ENCODE data around the gene DYNLRB2.

The DYNLRB2 gene

DNA sequence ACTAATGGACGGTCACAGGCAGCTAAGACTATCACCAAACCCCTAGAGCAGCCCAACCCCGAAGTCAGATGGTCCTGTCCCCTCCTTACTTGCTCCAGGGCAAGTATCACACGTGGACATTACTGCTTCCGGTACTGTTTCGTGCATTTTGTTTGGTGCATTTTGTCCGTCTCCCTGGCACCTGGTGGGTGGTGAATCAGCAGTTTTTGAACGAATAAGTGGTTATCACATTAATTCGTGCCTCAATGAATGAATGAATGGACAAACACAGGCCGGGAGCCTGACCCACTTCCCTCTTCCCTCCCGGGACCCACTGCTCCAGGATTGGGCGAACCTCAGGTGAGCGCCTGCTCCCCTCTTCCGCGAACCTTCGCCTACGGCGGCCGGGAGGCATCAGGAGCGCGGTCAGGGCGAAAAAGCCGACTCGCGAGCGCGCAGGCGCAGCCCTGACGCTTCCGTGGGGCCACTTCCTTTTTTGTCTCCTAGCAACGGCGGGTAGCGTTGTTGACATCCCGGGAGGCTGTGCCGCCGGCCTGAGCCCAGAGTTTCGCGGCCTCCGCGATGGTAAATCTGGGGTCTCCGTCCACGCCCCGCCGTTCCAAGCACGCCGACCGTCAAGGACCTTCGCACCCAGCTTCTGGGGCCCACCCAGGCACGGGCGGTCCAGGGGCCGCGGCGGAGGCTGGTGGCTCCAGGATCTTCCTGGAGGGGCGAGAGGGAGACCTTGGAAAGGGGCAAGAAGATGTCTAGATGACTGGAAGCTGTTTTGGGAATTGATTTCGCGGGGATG lies at the start of gene DYNLRB2:
TSS of gene DYNLRB2 (plus strand) at position 478 of the 790 bp plus-strand sequence. CDS start at position 562, 84 bp downstream.
- peak; percentile 85 for DNase-seq

DNA sequence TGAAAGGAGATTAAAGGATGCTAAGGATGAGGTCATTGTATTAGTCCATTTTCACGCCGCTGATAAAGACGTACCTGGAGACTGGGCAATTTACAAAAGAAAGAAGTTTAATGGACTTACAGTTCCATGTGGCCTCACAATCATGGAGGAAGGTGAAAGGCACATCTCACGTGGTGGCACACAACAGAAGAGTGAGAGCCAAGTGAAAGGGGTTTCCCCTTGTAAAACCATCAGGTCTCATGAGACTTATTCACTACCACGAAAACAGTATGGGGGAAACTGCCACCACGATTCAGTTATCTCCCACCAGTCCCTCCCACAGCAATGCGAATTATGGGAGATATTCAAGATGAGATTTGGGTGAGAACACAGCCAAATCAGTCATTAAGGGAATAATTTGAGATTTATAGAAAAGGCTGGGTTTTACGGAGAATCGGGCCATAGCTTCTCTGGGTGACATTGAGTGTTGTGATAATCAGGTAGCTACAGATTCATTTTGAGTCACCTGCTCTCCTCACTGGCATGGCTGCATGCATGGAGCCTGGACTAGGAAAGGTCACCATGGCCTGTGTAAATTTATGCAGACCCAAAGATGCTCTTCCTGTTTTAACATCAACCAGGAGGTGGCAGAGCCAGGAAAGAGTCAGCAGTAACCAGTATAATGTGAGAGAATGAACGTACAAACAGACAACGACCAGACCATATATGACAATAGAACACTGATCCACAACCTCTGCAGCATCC lies 40.5 kb upstream of the DYNLRB2 start:
- no peak for DNase-seq

DNA sequence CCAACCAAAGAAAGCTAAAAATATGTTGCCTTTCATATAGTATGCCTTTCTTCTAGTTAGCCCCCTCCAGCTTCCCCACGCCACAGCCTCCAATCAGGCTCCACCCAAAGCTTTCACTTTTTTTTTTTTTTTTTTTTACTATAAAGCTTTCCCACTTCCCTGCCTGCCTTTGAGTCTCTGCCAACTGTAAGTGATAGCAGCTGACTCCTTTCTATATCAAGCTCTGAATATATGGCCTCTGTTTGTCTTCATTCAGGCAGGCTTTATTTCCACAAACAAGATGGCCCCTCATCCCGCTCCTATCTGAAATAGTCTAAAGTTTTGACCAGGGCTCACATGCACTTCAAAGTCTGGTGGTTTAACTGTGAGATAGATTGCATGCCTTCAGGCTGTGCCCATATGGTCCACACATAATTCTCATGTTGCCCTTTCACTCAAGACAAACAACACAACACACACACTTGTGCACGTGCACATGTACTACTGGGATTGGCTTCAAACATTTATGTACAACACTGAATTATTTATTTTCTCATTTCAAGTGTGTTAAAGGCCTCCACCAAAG lies 39.8 kb upstream of the DYNLRB2 start:
- no peak for DNase-seq

DNA sequence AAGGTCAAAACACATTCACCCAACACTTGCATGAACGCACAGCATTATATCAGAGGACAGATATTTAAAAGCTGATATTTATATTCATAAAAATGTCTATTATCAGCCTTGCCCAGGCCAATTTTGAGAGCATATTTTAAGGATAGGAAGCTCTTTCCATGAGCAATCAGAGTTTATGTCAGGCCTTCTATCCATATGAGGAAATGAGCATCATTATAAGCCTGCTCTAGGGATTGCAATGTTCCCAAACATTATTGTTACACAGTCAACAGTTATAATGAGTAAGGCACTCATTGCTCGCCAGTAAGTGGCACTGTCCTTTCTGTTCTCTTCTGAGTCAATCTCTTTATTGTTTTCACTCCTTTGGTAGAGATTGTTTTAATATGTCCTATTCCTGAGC lies 37.7 kb upstream of the DYNLRB2 start:
- DNase-seq: no peak

DNA sequence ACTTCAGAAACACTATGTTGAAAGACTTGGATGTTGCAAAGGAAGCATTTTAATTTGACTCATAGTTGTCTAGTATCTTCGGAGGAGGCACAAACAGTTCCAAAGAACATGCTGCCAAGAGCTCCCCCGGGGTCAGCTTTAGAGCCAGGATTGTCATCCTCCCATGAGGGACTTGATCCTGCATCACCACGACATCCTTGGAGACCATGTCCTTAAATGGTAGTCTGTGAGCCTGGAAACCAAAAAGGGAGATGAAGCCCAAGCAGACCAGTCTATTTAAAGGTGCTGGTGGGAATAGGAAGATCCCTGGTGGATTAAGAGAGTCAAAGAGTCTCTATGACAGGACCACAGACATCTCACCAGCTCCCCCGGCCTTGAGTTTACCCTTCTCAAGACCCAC lies 33.3 kb upstream of the DYNLRB2 start:
- no peak for DNase-seq

DNA sequence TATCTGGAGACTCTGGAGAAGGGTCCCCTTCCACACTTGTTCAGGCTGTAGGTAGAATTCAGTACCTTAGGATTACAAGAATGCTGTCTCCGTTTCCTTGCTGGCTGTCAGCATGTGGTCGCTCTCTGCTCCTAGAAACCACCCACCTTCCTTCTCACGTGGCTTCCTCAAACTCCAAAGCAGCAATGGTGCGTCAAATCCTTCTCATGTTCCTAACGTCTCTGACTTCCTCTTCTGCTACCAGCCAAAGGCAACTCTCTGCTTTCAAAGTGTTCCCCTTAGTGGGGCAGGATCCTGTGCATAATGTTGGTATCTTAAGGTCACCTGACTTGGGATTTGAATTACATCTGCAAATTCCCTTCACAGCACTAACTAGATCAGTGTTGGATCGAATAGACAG lies 30.9 kb upstream of the DYNLRB2 start:
- no peak for DNase-seq

DNA sequence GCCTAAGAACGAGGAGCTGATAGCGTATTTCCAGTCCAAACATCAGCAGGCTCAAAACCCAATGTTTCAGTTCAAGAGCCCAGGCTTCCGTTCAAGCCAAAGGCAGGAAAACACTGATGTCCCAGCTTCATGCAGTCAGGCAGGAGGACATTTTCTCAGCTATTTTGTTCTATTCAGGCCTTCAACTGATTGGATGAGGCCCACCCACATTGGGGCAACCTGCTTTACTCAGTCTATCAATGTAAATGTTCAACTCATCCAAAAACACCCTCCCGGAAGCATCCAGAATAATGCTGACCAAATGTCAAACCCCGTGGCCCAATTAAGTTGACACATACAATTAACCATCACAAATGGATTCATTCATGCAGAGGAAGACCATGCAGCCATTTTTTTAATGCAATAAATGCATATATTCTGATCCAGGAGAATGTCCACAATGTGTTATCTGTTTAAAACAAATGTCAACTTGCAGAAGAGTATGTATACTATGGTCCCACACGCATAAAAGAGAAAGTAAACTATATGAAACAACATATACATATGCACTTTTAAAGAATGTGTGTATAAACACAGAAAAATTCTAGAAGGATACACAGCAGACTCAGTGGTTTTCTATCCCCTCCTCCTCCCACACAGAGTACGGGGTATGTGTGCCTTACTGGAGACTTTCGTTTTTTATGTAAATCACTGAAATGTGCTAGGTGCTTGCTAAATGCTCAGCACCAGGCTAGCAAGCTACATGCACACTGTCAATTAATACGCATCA lies 28.8 kb upstream of the DYNLRB2 start:
- no peak for DNase-seq

DNA sequence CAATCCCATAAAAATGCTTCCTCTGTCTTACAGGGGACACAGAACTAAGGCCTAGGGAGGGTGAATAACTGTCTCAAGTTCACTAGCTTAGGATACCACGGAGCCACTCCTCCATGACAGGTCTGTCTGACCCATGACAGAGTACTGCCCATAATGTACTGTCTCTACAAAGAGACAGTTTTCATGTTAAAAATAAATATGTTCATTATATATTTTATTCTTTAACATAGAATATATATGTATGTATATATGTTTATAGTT lies 28.3 kb upstream of the DYNLRB2 start:
- DNase-seq: no peak

DNA sequence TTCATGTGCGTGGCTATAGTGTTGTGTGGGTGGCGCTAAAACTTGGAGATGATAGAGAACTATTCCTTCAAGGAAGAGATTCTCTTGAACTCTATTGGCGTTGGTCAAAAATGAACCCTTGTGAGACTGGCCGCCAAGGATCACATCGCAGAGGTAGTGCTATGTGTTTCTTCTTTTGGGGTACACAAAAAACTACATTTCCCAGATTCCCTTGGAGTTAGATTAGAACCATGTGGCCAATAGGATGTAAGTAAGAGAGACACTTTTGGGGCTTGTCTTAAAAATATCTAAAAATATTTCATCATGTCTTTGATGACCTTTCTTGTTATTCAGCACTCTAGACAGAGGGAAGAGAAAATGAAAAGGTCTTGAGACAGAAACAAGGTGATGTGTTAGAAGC lies 25.4 kb upstream of the DYNLRB2 start:
- no peak for DNase-seq

DNA sequence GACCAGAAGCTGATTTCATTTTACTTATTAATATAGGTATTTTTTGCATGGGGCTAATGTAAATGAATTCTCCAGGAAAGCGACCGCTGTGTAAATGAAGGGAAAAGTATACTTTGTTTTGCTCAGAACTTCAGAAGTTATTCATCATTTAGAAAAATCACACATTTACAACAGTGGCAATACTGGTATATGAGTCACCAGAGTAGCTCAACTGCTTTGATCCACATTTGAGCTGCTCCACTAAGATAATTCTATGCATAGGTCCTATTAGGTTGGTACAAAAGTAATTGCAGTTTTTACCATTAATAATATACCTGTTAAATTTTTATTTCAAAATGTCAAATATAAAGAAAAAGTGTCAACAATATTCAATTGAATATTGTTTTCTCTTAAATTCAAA lies 22.9 kb upstream of the DYNLRB2 start:
- DNase-seq: no peak

DNA sequence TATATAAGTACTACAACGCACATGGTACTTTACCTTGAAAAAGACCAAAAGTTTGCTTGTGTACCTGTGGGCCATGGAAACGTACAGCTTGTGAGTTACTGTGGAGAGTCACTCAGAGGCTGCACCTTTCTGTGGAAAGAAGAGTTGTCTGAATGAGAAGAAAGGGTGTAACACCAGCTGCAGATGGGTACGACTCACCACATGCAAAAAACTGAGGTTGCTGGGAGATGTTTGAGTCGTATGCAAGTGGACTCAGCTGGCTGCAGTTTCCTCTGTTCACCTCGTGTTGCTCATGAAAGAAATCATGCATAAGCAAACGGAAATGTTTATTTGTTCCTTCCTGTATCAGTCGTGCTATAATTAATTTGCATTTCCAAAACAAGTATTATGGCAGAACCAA lies 22.4 kb upstream of the DYNLRB2 start:
- no peak for DNase-seq

DNA sequence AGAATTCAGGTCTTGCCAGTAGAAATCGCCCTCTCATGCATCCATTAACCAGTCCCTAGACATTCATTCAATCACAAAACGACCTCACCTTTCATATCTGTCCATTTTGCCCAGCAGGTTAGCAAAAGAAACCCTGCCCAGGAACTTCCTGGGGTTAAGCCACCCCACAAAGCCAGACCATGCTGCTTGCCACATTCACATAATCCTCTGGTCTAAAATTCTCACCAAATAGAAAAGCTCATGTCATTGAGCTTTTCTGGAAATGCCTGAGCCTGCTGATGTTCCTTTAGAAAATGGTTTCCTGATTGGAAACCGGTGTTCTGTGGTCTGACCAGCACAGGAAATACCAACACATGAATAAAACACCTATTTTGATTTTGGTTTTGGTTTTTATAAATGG lies 21.6 kb upstream of the DYNLRB2 start:
- no peak for DNase-seq

DNA sequence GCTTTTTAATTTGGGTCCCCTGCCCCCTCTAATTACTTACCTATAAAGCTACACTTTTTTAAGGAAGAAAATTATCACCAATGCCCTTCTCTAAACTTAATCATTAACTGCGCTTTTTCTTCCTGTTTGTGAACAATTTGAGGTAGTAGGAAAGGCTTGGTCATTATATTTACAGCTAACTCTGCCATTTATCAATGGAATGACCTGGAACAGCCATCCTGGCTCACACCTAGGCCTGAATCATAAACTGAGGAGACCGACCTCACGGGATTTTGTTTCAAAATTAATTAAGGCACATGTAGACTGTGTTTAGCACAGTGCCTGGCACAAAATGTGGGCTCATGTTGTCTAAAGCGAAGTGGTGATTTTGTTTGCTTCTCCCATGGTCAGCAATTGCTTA lies 15.4 kb upstream of the DYNLRB2 start:
- no peak for DNase-seq

DNA sequence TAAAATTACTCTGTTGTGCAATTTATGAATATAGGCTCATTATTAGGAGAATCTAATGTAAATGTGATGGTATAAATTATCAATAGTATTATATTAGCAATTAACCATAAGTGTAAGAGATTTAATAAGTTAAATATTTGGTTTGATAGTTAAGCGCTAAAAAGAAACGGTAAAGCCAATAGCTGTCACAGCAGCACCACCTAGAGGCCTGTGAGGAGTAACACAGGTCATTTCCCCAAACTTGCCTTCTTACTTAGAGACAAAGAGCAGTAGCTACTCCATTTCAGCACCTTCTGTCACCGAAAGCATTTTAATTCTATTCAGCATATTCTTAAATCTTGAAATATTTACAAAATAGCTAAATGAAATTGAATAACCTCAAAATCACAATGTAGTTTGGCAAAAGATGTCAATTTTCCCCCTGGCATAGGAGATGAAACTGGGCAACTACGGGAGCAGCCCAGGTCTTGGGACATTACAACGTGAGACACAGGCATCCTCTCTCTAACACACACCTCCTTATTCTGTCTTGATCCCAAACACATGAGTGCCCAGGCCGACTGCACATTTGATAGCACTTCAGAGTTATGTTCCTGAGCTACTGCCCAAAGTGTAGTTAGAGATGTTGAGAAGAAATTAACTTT lies 14.3 kb upstream of the DYNLRB2 start:
- peak; percentile 11 for DNase-seq

DNA sequence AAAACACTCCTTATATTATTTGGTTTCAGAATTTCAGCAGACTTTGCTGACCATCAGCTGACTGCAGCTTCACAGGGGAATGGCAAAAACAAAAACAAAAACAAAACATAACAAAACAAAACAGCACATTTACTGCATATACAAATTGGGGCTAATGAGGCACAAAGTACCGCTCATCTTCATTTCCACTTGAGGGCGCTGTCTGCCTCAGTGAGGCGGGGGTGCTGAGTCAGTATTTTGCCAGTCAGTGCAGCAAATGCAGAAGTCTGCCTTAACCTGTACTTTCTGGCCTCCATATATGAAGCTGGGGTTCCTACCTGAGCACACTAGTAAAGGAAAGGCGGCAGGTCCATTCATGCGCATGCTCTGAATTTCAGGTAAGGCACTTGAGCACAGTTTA lies 13.5 kb upstream of the DYNLRB2 start:
- peak; percentile 24 for DNase-seq

DNA sequence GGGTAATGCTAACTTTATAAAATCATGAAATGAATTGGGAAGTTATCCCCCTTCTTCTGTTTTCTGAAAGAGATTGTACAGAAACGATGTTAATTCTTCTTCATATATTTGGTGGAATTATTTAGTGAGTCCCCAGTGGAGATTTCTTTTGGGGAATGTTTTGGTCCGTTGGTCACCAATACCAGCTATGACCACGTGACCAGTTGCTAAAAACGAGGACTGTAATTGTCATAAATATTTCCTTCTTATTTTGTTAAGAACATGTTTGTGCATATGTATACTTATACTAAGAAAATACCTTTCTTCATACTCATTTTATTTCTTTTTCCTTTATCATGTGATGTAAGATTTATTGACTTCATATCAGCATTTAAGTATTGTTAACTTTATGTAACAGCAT lies 10.3 kb upstream of the DYNLRB2 start:
- DNase-seq: no peak

DNA sequence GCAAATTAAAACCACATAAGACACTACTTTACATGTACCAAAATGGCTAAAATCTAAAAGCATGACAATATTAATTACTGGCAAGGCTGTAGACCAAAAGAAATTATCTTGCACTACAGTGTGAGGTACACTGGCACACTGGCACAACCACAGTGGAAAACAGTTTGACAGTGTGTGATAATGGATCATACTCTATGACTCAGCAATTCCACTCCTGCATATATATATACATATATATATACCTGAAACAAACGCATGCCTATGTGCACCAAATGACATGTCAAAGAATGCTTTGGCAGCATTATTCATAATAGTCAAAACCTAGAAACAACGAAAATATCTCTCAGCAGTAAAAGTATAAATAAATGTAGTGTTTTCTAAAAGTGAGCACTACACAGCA lies 4.6 kb upstream of the DYNLRB2 start:
- no peak for DNase-seq

DNA sequence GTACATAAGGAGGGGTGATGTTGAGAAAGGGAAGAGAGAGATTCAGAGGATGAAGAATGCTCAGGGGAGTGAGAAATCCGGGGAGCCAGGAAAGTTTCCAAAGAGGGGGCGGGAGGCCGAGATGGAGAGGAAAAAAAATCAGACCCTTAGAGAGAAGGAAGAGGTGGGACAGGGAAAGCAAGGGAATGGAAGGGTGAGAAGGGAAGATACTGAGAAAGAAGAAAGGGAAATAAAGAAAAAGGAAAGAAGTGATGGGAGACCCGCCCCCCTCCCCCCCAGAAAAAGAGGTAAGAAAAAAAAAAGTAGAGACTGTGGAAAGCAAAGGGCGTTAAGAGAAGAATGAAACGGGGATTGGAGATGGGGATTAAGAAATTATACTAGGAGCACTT lies 507 bp downstream of the DYNLRB2 start:
- no peak for DNase-seq

DNA sequence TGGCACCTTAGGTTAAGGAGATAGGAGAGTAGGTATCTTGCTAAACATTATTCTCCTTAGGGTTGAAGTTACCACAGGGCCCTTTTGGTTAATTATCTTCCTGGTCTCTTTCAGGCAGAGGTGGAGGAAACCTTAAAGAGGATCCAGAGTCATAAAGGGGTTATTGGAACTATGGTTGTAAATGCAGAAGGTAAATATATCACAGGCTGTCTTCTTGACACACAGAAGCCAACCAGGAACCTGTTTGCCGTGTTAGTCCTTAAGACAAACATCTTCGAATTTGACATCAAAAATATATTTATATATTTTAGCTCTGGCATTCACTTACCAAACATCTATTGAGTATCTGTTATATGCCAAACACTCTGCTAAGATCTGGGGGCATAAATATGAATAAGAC lies 2.4 kb downstream of the DYNLRB2 start:
- no peak for DNase-seq

DNA sequence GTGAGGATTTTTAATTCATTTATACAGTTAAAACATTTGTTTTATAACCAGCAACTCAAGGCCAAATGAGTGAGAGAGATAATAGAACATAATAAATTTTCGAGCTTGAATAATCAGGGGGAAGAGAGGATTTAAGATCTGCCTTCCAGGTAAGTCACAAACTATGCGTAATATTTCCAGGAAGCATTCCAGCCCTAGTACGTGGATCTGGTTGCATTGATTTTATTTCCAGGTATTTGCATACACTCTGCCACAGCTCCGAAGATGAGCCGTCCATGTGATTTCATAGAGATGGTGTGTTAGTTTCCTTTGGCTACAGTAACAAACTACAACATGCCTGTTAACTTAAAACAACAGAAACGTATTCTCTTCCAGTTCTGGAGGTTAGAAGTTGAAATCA lies 3.5 kb downstream of the DYNLRB2 start:
- DNase-seq: no peak

DNA sequence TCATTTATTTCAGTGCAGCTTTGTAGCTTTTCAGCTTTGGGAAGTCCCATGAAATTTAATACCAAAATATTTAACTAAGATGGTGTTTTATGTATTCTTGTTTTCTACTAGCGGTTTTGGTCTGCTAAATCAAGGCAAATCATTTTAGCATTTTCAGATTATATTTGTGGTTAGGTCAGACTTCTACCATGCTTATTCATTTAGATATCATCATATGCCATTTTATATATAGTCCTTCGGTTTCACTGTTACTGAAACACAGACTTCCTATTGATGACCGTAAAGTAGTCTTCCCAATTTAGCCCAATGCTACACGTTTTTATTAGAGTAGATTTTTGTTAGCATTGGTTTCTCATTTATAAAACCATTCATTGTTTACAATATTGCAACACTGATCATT lies 5.5 kb downstream of the DYNLRB2 start:
- no peak for DNase-seq

DNA sequence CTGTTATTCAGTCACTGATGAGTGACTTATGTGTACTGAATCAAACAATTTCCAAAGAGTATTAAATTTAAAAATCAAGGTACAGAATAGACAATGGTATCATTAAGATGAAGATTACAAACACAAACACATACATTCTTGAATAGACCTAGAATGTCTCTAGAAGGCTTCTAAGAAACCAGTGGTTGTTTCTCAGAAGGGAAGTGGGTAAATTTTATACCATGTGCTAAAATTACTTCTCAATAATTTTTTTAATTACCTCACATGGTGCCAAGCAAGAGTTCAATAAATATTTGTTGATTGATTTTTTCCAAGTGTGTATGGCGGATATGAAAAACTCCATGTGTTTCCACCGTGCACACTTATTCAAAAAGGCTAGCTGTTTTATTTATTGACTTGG lies 6.4 kb downstream of the DYNLRB2 start:
- DNase-seq: no peak

DNA sequence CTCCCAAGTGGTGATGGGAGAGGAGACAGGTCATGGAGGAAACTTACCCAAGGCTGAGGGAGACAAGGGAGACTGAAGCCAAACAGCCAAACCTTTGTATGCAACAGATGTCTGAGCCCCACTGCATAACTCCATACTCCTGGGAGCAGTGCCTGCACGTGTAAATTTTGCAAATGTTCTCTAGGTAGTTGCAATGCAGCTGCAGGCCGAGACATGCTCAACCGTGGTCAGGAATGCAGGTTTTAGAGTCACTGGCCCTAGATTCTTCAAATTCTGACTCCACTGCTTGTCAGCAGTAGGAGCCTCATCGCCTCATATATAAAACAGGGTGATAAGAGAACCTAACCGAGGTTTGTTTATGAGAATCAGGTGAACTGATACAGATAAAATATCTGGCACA lies 11.5 kb downstream of the DYNLRB2 start:
- DNase-seq: no peak
